Panc1 (cell line): ENCODE measurements around the gene RHBG. TPM values are rescaled to one million over a fixed set of nuclear protein-coding genes. Genes with fewer than 3 reads are reported as not detected.

Experiments used
- ATAC-seq: fragments of 200-7000 bp; cut with Tn5 transposase; 2 replicates; pipeline ENCODE4 v1.9.1; 2020; ENCODE audit warnings: mild to moderate bottlenecking, moderate library complexity
- BruUV-seq: library from RNA; stranded (reverse); fragments of 400-500 nt; replicated peaks from 2 replicates; lab custom pipeline; 2021; lab: Mats Ljungman, UMichigan
- CTCF ChIA-PET: fragments of 300-600 bp; sonication (Branson Sonifier 250); formaldehyde crosslinking; loops from one replicate; lab custom pipeline; 2022; ENCODE audit warnings: antibody characterized with exemption; lab: Charles Lee
- POLR2A ChIA-PET: fragments of 300-600 bp; sonication (Branson Sonifier 250); formaldehyde crosslinking; loops from one replicate; lab custom pipeline; 2022; ENCODE audit warnings: antibody characterized with exemption; lab: Charles Lee
- DNase-seq: peaks from one replicate; pipeline ENCODE4 v3.0.0-alpha.2; 2010; ENCODE audit warnings: low read depth, low spot score
- H3K27ac ChIP-seq: 2 replicates; pipeline ENCODE4 v1.5.1; 2011; ENCODE audit warnings: mild to moderate bottlenecking, low read length, inconsistent platforms
- H3K27me3 ChIP-seq: fragments of 200-500 bp; sonication (Bioruptor generic); 2 replicates; pipeline ENCODE4 v1.6.0; 2014; ENCODE audit warnings: low read length, inconsistent platforms; ENCODE audit not compliant: control insufficient read depth, insufficient read depth
- H3K36me3 ChIP-seq: fragments of 200-500 bp; sonication (Bioruptor generic); 2 replicates; pipeline ENCODE4 v1.5.1; 2014; ENCODE audit warnings: inconsistent platforms, mild to moderate bottlenecking, low read length, moderate library complexity; ENCODE audit not compliant: control insufficient read depth, insufficient read depth
- H3K4me1 ChIP-seq: 2 replicates; pipeline ENCODE4 v1.5.1; 2011; ENCODE audit warnings: inconsistent platforms, mild to moderate bottlenecking, low read length, moderate library complexity; ENCODE audit not compliant: control insufficient read depth, insufficient read depth
- H3K4me3 ChIP-seq, 2 experiments: 2 replicates each; pipeline ENCODE4 v1.5.1; 2011 to 2012; ENCODE audit warnings: low read depth in 2 of 2, low read length in 2 of 2, mild to moderate bottlenecking in 2 of 2, inconsistent platforms in 1 of 2, moderate library complexity in 1 of 2
- H3K9me3 ChIP-seq: fragments of 200-500 bp; sonication (Bioruptor generic); 2 replicates; pipeline ENCODE4 v1.5.1; 2014; ENCODE audit warnings: low read depth, mild to moderate bottlenecking, inconsistent platforms, low read length, moderate library complexity; ENCODE audit not compliant: control insufficient read depth, insufficient read depth
- POLR2AphosphoS5 ChIP-seq: IDR thresholded peaks from 2 replicates; pipeline ENCODE4 v1.6.1; 2012; ENCODE audit warnings: mild to moderate bottlenecking, low read depth, low read length, moderate library complexity
- SIN3A ChIP-seq: IDR thresholded peaks from 2 replicates; pipeline ENCODE4 v1.6.1; 2012; ENCODE audit warnings: low read depth, mild to moderate bottlenecking, low read length, moderate library complexity, borderline replicate concordance; ENCODE audit not compliant: insufficient read depth
- TCF7L2 ChIP-seq: IDR thresholded peaks from 2 replicates; pipeline ENCODE4 v1.6.1; 2011; ENCODE audit warnings: mild to moderate bottlenecking, low read depth, low read length, inconsistent platforms
- in situ Hi-C: cut with HindIII; loops from 2 replicates; pipeline ENCODE4 v1.10.0; 2016; ENCODE audit warnings: low sequenced_read_pairs, low pct_unique_long_range_greater_than_20kb
- intact Hi-C: fragments of 100-400 bp; cut with micrococcal nuclease; formaldehyde crosslinking; loops from one replicate; pipeline ENCODE4 v1.10.0; 2022; ENCODE audit not compliant: unreplicated experiment
- total RNA-seq: library from RNA; stranded (reverse); gene quantifications from one replicate; pipeline ENCODE4 v1.2.1, GENCODE V29; 2021; ENCODE audit not compliant: unreplicated experiment
- TF ChIP-seq, protein P1 (sequence below), 2 experiments: IDR thresholded peaks; 2 replicates each; pipeline ENCODE4 v1.6.1; 2011 to 2012; ENCODE audit warnings: low read depth in 2 of 2, control low read depth in 1 of 2, low read length in 1 of 2, mild to moderate bottlenecking in 1 of 2, moderate library complexity in 1 of 2; ENCODE audit not compliant: insufficient read depth in 1 of 2
- TF ChIP-seq, protein P2 (sequence below): fragments of 450-650 bp; IDR thresholded peaks from 2 replicates; pipeline ENCODE4 v1.5.1; 2017; ENCODE audit warnings: mild to moderate bottlenecking

The RHBG gene
- total RNA-seq, 1 experiment from 2014 or later = 0.28 TPM

DNA sequence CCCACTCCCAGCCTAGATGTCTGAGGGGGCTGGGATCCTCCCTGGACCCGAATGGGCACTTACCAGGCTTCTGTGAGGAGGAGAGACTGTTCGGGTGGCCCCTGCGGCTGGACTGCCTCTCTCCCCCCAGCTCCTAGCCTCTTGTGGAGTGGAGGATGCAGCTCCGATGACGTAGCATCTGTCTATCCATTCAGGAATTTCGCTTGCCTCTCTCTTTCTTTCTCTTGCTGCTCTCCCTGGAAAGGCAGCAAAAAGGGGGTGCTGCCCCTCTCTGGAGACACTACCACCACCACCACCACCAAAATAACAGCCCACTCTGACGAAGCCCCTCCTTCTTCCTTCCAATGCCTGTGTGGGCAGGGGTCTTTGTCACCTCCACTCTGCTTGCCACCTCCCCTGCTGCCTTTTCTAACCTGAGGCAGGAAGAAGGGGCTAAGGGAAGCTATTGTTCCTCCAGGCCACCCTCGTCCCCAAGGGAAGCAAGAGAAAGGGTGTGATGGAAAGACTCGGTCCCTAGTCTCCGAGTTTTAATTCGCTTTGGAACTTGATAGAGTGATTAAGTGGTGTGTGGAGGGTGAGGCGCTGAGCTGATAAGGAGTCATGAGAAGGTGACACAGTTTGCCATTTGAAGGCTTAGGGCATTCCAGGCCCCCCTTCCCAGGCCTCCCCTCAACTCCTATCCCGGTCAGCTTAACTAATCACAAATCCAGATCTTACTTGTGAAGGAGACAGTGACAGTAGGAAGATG, 60.5 kb downstream of the RHBG start:
- no peak overlapping the region for H3K4me3 ChIP-seq
- CTCF ChIA-PET = interaction anchor here (1.1 kb wide), 1 partner anchor 17 kb away, joined by 3 read pairs; no protein-coding TSS in a partner anchor
- H3K36me3 ChIP-seq = no peaks in the 10 kb centered on the region
- POLR2A ChIA-PET = no interaction called here
- no peaks in the 10 kb centered on the region for H3K4me1 ChIP-seq
- no peak overlapping the region for H3K27ac ChIP-seq
- no peaks in the 10 kb centered on the region for H3K9me3 ChIP-seq
- intact Hi-C loops = no loop called here
- in situ Hi-C loops = no loop called here
- no TSS peak for BruUV-seq
- 0 out of 2 replicates have a peak, but pooled peaks have one; percentile 18 for ATAC-seq
- peaks cover 27% of the 10 kb centered on the region for H3K27me3 ChIP-seq
- DNase-seq = no peak
- TF ChIP-seq POLR2AphosphoS5 = no peak
- TF ChIP-seq, protein P1, sequence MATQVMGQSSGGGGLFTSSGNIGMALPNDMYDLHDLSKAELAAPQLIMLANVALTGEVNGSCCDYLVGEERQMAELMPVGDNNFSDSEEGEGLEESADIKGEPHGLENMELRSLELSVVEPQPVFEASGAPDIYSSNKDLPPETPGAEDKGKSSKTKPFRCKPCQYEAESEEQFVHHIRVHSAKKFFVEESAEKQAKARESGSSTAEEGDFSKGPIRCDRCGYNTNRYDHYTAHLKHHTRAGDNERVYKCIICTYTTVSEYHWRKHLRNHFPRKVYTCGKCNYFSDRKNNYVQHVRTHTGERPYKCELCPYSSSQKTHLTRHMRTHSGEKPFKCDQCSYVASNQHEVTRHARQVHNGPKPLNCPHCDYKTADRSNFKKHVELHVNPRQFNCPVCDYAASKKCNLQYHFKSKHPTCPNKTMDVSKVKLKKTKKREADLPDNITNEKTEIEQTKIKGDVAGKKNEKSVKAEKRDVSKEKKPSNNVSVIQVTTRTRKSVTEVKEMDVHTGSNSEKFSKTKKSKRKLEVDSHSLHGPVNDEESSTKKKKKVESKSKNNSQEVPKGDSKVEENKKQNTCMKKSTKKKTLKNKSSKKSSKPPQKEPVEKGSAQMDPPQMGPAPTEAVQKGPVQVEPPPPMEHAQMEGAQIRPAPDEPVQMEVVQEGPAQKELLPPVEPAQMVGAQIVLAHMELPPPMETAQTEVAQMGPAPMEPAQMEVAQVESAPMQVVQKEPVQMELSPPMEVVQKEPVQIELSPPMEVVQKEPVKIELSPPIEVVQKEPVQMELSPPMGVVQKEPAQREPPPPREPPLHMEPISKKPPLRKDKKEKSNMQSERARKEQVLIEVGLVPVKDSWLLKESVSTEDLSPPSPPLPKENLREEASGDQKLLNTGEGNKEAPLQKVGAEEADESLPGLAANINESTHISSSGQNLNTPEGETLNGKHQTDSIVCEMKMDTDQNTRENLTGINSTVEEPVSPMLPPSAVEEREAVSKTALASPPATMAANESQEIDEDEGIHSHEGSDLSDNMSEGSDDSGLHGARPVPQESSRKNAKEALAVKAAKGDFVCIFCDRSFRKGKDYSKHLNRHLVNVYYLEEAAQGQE (IDR thresholded peaks at IDR 0.05; ENCODE audit: insufficient read depth in 1 of 2, low read depth in 2 of 2, low read length in 1 of 2) = no peak
- TF ChIP-seq SIN3A = no peak
- no peak for TF ChIP-seq TCF7L2
- TF ChIP-seq, protein P2, sequence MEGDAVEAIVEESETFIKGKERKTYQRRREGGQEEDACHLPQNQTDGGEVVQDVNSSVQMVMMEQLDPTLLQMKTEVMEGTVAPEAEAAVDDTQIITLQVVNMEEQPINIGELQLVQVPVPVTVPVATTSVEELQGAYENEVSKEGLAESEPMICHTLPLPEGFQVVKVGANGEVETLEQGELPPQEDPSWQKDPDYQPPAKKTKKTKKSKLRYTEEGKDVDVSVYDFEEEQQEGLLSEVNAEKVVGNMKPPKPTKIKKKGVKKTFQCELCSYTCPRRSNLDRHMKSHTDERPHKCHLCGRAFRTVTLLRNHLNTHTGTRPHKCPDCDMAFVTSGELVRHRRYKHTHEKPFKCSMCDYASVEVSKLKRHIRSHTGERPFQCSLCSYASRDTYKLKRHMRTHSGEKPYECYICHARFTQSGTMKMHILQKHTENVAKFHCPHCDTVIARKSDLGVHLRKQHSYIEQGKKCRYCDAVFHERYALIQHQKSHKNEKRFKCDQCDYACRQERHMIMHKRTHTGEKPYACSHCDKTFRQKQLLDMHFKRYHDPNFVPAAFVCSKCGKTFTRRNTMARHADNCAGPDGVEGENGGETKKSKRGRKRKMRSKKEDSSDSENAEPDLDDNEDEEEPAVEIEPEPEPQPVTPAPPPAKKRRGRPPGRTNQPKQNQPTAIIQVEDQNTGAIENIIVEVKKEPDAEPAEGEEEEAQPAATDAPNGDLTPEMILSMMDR = no peak

DNA sequence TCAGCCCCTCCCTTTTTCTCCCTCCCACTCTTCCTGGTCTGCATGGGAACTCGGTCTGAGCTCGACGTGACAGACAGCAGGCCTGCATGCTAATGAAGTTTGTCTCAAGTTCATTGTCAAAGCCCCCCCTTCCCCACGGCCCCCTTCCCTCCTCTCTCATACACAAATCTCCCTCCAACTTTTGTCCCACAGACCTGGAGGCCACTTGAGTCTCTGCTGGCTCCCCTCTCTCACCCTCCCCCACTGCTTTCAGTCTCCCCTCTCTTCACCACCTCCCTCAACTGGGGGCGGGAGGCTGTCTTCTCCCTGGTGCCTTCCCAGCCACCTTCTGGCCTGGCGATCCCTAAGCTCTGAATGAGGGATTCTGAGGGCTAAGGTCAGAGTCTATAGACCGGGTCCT, 61.3 kb downstream of the RHBG start:
- TF ChIP-seq POLR2AphosphoS5 = no peak
- TF ChIP-seq TCF7L2 = no peak
- POLR2A ChIA-PET = no interaction called here
- Histone ChIP-seq H3K27me3 (peaks cover 26% of the 10 kb centered on the region), H3K36me3 (no peaks in the 10 kb centered on the region), H3K27ac (no peak overlapping the region), H3K9me3 (no peaks in the 10 kb centered on the region), H3K4me3 (no peak overlapping the region), H3K4me1 (no peaks in the 10 kb centered on the region)
- ATAC-seq (no peak), DNase-seq (no peak)
- BruUV-seq = no TSS peak
- CTCF ChIA-PET = interaction anchor here (0.6 kb wide), 2 partner anchors 45 to 116 kb away, joined by 4 to 5 read pairs; no protein-coding TSS in a partner anchor
- in situ Hi-C loops (no loop called here), intact Hi-C loops (no loop called here)

DNA sequence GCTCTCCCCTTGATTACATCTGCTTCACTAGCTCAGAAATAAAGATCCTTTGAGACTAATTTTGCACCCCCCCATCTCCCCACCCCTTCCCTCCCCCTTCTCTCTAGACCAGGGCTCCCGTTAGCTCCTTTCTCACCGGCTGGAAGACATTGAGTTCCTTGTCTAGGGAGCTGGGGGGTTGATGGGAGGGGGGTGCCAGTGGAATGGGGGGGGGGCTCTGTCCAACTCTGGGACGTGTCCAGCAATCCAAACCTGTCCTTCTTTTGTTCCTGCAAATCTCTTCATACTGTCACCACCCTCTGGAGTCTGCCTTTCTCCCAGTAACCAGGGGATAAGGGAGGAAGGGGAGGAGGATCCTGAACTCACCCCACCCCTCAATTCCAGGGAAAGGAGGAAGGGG, 61.9 kb downstream of the RHBG start:
- no peak for DNase-seq
- POLR2A ChIA-PET = no interaction called here
- no TSS peak for BruUV-seq
- Histone ChIP-seq H3K27me3 (peaks cover 24% of the 10 kb centered on the region), H3K27ac (no peak overlapping the region), H3K4me3 (no peak overlapping the region), H3K4me1 (no peaks in the 10 kb centered on the region), H3K36me3 (no peaks in the 10 kb centered on the region), H3K9me3 (no peaks in the 10 kb centered on the region)
- in situ Hi-C loops (no loop called here), intact Hi-C loops (no loop called here)
- ATAC-seq = no peak
- CTCF ChIA-PET = interaction anchor here (0.6 kb wide), 1 partner anchor 115 kb away, joined by 4 read pairs; no protein-coding TSS in a partner anchor
- TF ChIP-seq, protein P1 (IDR thresholded peaks at IDR 0.05; ENCODE audit: insufficient read depth in 1 of 2, low read depth in 2 of 2, low read length in 1 of 2) = no peak
- TF ChIP-seq TCF7L2 (no peak), POLR2AphosphoS5 (no peak), SIN3A (no peak)
